SK-N-SH treated with all-trans-retinoic acid at 6 μM for 48 hours (cell line): ENCODE data around the gene LYZ.

Experiments used
- ATAC-seq: fragments of 200-7000 bp; cut with Tn5 transposase; 3 replicates; pipeline ENCODE4 v1.9.1; 2020; ENCODE audit warnings: mild to moderate bottlenecking, moderate library complexity
- ARNTL ChIP-seq: fragments of 450-650 bp; formaldehyde crosslinking; IDR thresholded peaks from 2 replicates; pipeline ENCODE4 v1.5.0; 2020; ENCODE audit warnings: low read depth, mild to moderate bottlenecking, moderate library complexity, borderline replicate concordance
- BACH2 ChIP-seq: fragments of 250-450 bp; sonication (Bioruptor Pico); IDR thresholded peaks from 2 replicates; pipeline ENCODE4 v1.9.0; 2021; ENCODE audit warnings: mild to moderate bottlenecking, borderline replicate concordance
- CREB5 ChIP-seq: fragments of 250-450 bp; sonication (Bioruptor Pico); IDR thresholded peaks from 2 replicates; pipeline ENCODE4 v1.5.1; 2020; ENCODE audit warnings: low read depth, mild to moderate bottlenecking, moderate library complexity
- CSDC2 ChIP-seq: fragments of 250-450 bp; sonication (Bioruptor Pico); IDR thresholded peaks from 2 replicates; pipeline ENCODE4 v1.5.0; 2020; ENCODE audit warnings: mild to moderate bottlenecking, moderate library complexity
- CSRNP3 ChIP-seq: fragments of 250-450 bp; sonication (Bioruptor Pico); IDR thresholded peaks from 2 replicates; pipeline ENCODE4 v1.5.1; 2021; ENCODE audit warnings: mild to moderate bottlenecking, moderate library complexity
- ESRRG ChIP-seq: fragments of 250-450 bp; sonication (Bioruptor Pico); IDR thresholded peaks from 2 replicates; pipeline ENCODE4 v1.6.1; 2021; ENCODE audit warnings: mild to moderate bottlenecking
- ISL1 ChIP-seq: fragments of 250-450 bp; sonication (Bioruptor Pico); IDR thresholded peaks from 2 replicates; pipeline ENCODE4 v2.1.2; 2022; ENCODE audit warnings: mild to moderate bottlenecking, moderate library complexity
- OSR1 ChIP-seq: fragments of 250-450 bp; sonication (Bioruptor Pico); IDR thresholded peaks from 2 replicates; pipeline ENCODE4 v1.8.0; 2022; ENCODE audit warnings: moderate library complexity, mild to moderate bottlenecking, inconsistent platforms
- PATZ1 ChIP-seq: fragments of 250-450 bp; sonication (Bioruptor Pico); IDR thresholded peaks from 2 replicates; pipeline ENCODE4 v1.8.0; 2020; ENCODE audit warnings: mild to moderate bottlenecking, moderate library complexity, borderline replicate concordance
- POU6F1 ChIP-seq: fragments of 250-450 bp; sonication (Bioruptor Pico); IDR thresholded peaks from 2 replicates; pipeline ENCODE4 v1.8.0; 2021; ENCODE audit warnings: low read depth, mild to moderate bottlenecking, moderate library complexity, borderline replicate concordance
- PPARA ChIP-seq: fragments of 250-450 bp; sonication (Bioruptor Pico); IDR thresholded peaks from 2 replicates; pipeline ENCODE4 v1.5.0; 2020; ENCODE audit warnings: mild to moderate bottlenecking, borderline replicate concordance
- RARB ChIP-seq: fragments of 250-450 bp; sonication (Bioruptor Pico); IDR thresholded peaks from 2 replicates; pipeline ENCODE4 v1.8.0; 2021; ENCODE audit warnings: mild to moderate bottlenecking, moderate library complexity
- SNAI2 ChIP-seq: fragments of 250-450 bp; sonication (Bioruptor Pico); IDR thresholded peaks from 2 replicates; pipeline ENCODE4 v1.5.0; 2020; ENCODE audit warnings: mild to moderate bottlenecking, moderate library complexity
- TCF4 ChIP-seq: fragments of 250-450 bp; sonication (Bioruptor Pico); IDR thresholded peaks from 2 replicates; pipeline ENCODE4 v1.8.0; 2021; ENCODE audit warnings: mild to moderate bottlenecking, moderate library complexity, borderline replicate concordance
- TOX ChIP-seq: fragments of 250-450 bp; sonication (Bioruptor Pico); IDR thresholded peaks from 2 replicates; pipeline ENCODE4 v1.8.0; 2021; ENCODE audit warnings: mild to moderate bottlenecking, moderate library complexity, borderline replicate concordance
- TSHZ2 ChIP-seq: fragments of 250-450 bp; sonication (Bioruptor Pico); IDR thresholded peaks from 2 replicates; pipeline ENCODE4 v1.5.0; 2020; ENCODE audit warnings: mild to moderate bottlenecking, moderate library complexity
- ZC3H10 ChIP-seq: fragments of 250-450 bp; sonication (Bioruptor Pico); IDR thresholded peaks from 2 replicates; pipeline ENCODE4 v1.5.1; 2021; ENCODE audit warnings: mild to moderate bottlenecking, moderate library complexity
- ZFP3 ChIP-seq: fragments of 250-450 bp; sonication (Bioruptor Pico); IDR thresholded peaks from 2 replicates; pipeline ENCODE4 v1.5.0; 2020; ENCODE audit warnings: mild to moderate bottlenecking, moderate library complexity
- ZFP30 ChIP-seq: fragments of 450-650 bp; formaldehyde crosslinking; IDR thresholded peaks from 2 replicates; pipeline ENCODE4 v1.5.0; 2022; ENCODE audit warnings: mild to moderate bottlenecking, moderate library complexity
- ZNF70 ChIP-seq: fragments of 450-650 bp; formaldehyde crosslinking; IDR thresholded peaks from 2 replicates; pipeline ENCODE4 v1.5.0; 2020; ENCODE audit warnings: mild to moderate bottlenecking, moderate library complexity

The LYZ gene

GRCh38 chr12:69389831-69390230 is 41.6 kb downstream of the LYZ start:
- ATAC-seq, result no peak
- TF ChIP-seq ZC3H10 (CRISPR knock-in tag) (no peak), TOX (no peak), ZFP30 (CRISPR knock-in tag) (no peak), TSHZ2 (no peak), ZFP3 (no peak), SNAI2 (CRISPR knock-in tag) (no peak), OSR1 (CRISPR knock-in tag) (no peak), CREB5 (CRISPR knock-in tag) (no peak), POU6F1 (CRISPR knock-in tag) (no peak), ESRRG (CRISPR knock-in tag) (no peak), CSRNP3 (CRISPR knock-in tag) (no peak)

GRCh38 chr12:69392179-69392928 is 44.2 kb downstream of the LYZ start:
- ATAC-seq, result no peak
- TF ChIP-seq BACH2 (CRISPR knock-in tag) (no peak), ZFP30 (CRISPR knock-in tag) (no peak)

GRCh38 chr12:69396041-69396440 is 47.9 kb downstream of the LYZ start:
- no peak for TF ChIP-seq OSR1 (CRISPR knock-in tag)
- TF ChIP-seq ISL1 (CRISPR knock-in tag), result peak; percentile 9; the same call in 1 of the 2 replicates
- ATAC-seq, result no peak

GRCh38 chr12:69396963-69397362 is 48.8 kb downstream of the LYZ start:
- TF ChIP-seq ZNF70 (no peak), BACH2 (CRISPR knock-in tag) (no peak), OSR1 (CRISPR knock-in tag) (no peak), ZC3H10 (CRISPR knock-in tag) (no peak), RARB (CRISPR knock-in tag) (no peak), PPARA (CRISPR knock-in tag) (no peak), SNAI2 (CRISPR knock-in tag) (no peak), CREB5 (CRISPR knock-in tag) (no peak), ZFP3 (no peak), ZFP30 (CRISPR knock-in tag) (no peak), TCF4 (CRISPR knock-in tag) (no peak)
- ATAC-seq, result no peak

GRCh38 chr12:69397978-69398377 is 49.8 kb downstream of the LYZ start:
- TF ChIP-seq RARB (CRISPR knock-in tag), result no peak
- TF ChIP-seq ZFP3, result no peak
- no peak for TF ChIP-seq TOX
- no peak for TF ChIP-seq ARNTL
- TF ChIP-seq CSDC2 (CRISPR knock-in tag), result no peak
- no peak for TF ChIP-seq OSR1 (CRISPR knock-in tag)
- no peak for TF ChIP-seq SNAI2 (CRISPR knock-in tag)
- no peak for TF ChIP-seq ZC3H10 (CRISPR knock-in tag)
- TF ChIP-seq PATZ1 (CRISPR knock-in tag), result no peak
- TF ChIP-seq ISL1 (CRISPR knock-in tag), result no peak
- ATAC-seq, result no peak
